Lung (tissue), 12 donors: ENCODE data around the gene CHN1. TPM values are rescaled to one million over a fixed set of nuclear protein-coding genes. Genes with fewer than 3 reads are reported as not detected.

Source experiments
- ATAC-seq: fragments of 200-7000 bp; cut with Tn5 transposase; one replicate; pipeline ENCODE4 v1.9.1; 2020; ENCODE audit warnings: moderate number of reproducible peaks; ENCODE audit not compliant: insufficient read depth, low FRiP score
- DNase-seq, 3 donors: peaks; one replicate each; pipeline ENCODE4 v3.0.0-alpha.2; 2013 to 2017
- H3K27ac ChIP-seq, 2 donors: one replicate each; pipeline ENCODE4 v1.5.1; 2013; ENCODE audit warnings: mild to moderate bottlenecking in 2 of 2, moderate library complexity in 2 of 2, control low read depth in 1 of 2, inconsistent platforms in 1 of 2, low read depth in 1 of 2, low read length in 1 of 2
- H3K27me3 ChIP-seq, 3 donors: one replicate each; pipeline ENCODE4 v1.5.1; 2013; ENCODE audit warnings: low read length in 2 of 3; ENCODE audit not compliant: control insufficient read depth in 3 of 3, insufficient read depth in 3 of 3
- H3K36me3 ChIP-seq, 4 donors: one replicate each; pipeline ENCODE4 v1.5.1; 2013; ENCODE audit warnings: low read length in 4 of 4, mild to moderate bottlenecking in 1 of 4, moderate library complexity in 1 of 4; ENCODE audit not compliant: control insufficient read depth in 4 of 4, insufficient read depth in 4 of 4
- H3K4me1 ChIP-seq, 5 donors: one replicate each; pipeline ENCODE4 v1.5.1; 2013; ENCODE audit warnings: low read length in 5 of 5, mild to moderate bottlenecking in 2 of 5, moderate library complexity in 1 of 5; ENCODE audit not compliant: control insufficient read depth in 5 of 5, insufficient read depth in 5 of 5
- H3K4me3 ChIP-seq: one replicate; pipeline ENCODE4 v1.5.1; 2013; ENCODE audit warnings: mild to moderate bottlenecking, control low read depth, moderate library complexity
- H3K9ac ChIP-seq, 2 donors: one replicate each; pipeline ENCODE4 v1.5.1; 2013; ENCODE audit warnings: low read length in 2 of 2, control low read depth in 1 of 2; ENCODE audit not compliant: insufficient read depth in 1 of 2
- H3K9me3 ChIP-seq, 4 donors: one replicate each; pipeline ENCODE4 v1.5.1; 2013; ENCODE audit warnings: low read length in 3 of 4, mild to moderate bottlenecking in 1 of 4, moderate library complexity in 1 of 4; ENCODE audit not compliant: control insufficient read depth in 4 of 4, insufficient read depth in 3 of 4
- WGBS, 2 donors: extraction: QIAGEN DNeasy Blood & Tissue Kit; methylation state at CpG; one replicate each; pipeline ENCODE4 v1.1.7; 2013; 5-methylcytosine and 5-hydroxymethylcytosine counted together
- polyA plus RNA-seq, 2 donors: library from polyadenylated mRNA; stranded (reverse); fragments of 200-250 nt; gene quantifications; one replicate each; pipeline ENCODE4 v1.2.1, GENCODE V29; 2013
- total RNA-seq, 2 donors: library from RNA; depleted of rRNA in 1 of 2; stranded (reverse); fragments of >200 nt in 1 of 2; gene quantifications; one replicate each; pipeline ENCODE4 v1.2.1, GENCODE V29; 2014 to 2021
- TF ChIP-seq, protein P1 (sequence below): IDR thresholded peaks from 2 replicates; pipeline ENCODE4 v1.5.1; 2012; ENCODE audit warnings: mild to moderate bottlenecking; ENCODE audit errors: control extremely low read depth, extremely low read depth
- donor health status: control.
- donor health status: control.
- donor health status: Bipolar disorder and iron deficiency.
- donor health status: healthy.
- donor health status: DM: yes; HTN: yes; CAD: no.

The CHN1 gene
- total and polyA plus RNA-seq, 4 donors, result 6.8 to 80.9 (median 14.5) TPM

DNA sequence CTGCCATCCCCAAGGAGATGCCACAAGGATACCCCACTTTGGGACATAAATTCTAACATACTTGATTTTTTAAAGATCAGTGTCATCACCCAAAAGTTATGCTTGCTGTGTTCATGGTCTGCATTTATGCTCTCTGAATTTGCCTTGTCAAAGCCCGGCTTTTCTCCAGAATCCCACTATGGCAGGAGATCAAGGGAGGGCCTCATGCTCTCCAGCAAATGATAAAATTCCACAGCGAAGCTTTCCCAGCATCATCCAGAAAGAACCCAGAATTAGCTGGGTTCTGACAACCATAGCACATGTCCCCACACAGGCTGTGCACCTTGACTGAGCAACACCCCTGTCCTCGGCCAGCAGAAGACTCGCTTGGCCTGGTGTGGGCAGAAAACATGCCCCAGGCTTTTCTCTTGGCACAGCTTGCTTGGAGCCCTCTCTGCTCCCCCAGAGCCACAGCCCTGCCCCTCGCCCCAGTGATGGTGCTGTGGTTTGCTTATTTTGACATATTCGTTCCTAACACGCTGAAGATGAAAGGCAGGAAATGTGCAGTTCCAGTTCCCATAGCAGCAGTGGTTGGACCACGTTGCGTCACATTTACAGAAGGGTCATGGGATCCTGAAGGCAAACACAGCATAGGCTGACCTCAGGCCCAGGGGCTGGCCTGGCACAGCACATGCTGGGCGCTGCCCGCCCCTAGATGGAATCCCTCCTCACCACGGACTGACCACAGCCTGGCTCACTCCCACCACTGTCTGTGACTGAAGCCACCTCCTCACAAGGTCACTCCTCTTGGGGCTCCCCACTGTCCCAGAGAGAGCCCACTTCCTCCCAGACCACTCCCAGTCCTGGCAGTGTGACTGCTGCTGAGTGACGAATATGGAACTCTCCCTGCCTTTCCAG is 226.8 kb downstream of the CHN1 start:
- H3K27me3 ChIP-seq, result no peaks in the 10 kb centered on the region
- 38 to 45% methylated on average over 13 of the region's 13 CpGs for WGBS, 2 donors
- no peak overlapping the region for H3K4me3 ChIP-seq
- H3K36me3 ChIP-seq, result no peaks in the 10 kb centered on the region
- ATAC-seq (peak; percentile 70), DNase-seq (peak; percentile 90 to 97 (median 96))
- peak overlapping the region in 1 of 2 donors; percentile 44 for H3K27ac ChIP-seq
- peaks cover 0 to 51% (median 26%) of the 10 kb centered on the region in 5 donors for H3K4me1 ChIP-seq
- TF ChIP-seq, protein P1, sequence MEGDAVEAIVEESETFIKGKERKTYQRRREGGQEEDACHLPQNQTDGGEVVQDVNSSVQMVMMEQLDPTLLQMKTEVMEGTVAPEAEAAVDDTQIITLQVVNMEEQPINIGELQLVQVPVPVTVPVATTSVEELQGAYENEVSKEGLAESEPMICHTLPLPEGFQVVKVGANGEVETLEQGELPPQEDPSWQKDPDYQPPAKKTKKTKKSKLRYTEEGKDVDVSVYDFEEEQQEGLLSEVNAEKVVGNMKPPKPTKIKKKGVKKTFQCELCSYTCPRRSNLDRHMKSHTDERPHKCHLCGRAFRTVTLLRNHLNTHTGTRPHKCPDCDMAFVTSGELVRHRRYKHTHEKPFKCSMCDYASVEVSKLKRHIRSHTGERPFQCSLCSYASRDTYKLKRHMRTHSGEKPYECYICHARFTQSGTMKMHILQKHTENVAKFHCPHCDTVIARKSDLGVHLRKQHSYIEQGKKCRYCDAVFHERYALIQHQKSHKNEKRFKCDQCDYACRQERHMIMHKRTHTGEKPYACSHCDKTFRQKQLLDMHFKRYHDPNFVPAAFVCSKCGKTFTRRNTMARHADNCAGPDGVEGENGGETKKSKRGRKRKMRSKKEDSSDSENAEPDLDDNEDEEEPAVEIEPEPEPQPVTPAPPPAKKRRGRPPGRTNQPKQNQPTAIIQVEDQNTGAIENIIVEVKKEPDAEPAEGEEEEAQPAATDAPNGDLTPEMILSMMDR, result no peak
- no peaks in the 10 kb centered on the region for H3K9me3 ChIP-seq
- H3K9ac ChIP-seq, result peak overlapping the region in 1 of 2 donors; percentile 30

DNA sequence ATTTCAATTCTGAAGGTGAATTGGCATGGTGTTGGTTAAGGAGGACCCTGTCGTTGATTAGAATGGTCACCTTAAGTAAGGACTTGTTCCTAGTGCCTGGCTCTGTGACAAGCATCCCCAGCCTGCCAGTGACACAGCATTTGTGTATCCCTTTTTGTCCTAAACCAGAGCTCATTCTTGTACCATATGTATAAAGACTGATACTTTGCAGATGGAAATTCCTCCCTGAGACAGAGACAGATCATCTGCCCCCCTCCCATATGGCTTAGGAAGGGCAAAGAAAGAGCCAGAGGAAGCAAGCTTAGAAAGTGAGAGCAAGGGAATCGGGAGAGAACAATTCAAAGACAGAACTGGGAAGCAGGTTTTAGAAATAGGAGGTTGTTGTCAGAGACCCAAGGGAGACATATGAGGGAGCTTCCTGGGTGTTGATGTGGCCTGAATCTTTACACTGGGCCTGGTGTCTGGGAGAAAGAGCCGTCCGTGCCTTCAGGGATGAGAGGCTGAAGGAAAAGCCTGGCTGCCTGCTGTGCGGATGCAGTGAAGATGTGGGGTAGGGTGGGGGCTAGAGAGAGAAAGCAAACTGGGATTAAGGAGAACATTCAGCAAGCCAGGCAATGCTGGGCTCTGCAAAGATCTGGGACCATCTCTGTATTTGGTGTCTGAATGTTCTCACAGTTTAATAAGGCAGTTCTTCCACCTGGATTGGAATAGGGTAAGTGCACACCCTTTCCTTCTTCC is 227.7 kb downstream of the CHN1 start:
- WGBS, 2 donors, result 71 to 85% methylated on average over 5 of the region's 5 CpGs
- Histone ChIP-seq H3K27ac (peak overlapping the region in 1 of 2 donors; percentile 7), H3K27me3 (no peaks in the 10 kb centered on the region), H3K9ac (peak overlapping the region in 1 of 2 donors; percentile 44), H3K9me3 (no peaks in the 10 kb centered on the region), H3K36me3 (no peaks in the 10 kb centered on the region), H3K4me1 (peaks cover 0 to 59% (median 31%) of the 10 kb centered on the region in 5 donors), H3K4me3 (no peak overlapping the region)
- DNase-seq, result no peak
- TF ChIP-seq, protein P1, result no peak
- ATAC-seq, result no peak

DNA sequence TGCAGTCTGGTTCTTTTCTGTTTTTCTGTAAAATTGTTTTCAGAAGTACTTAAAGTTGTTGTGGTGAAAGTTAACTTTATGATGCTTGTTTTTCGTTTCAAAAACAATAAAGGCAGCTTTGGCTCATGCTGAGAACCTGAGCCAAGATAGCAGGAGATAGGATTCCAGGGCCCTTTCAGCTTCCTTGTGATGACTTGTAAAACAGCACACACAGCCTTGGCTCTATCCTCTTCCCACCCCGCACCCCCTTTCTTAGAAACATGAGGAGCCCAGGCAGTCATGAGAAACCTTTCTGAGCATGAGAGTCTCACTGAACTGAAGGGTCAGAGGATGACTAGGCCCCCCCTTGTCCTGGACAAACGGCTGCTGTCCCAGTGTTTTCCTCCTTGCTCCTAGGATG is 228.5 kb downstream of the CHN1 start:
- TF ChIP-seq, protein P1, result no peak
- Histone ChIP-seq H3K36me3 (no peaks in the 10 kb centered on the region), H3K27me3 (no peaks in the 10 kb centered on the region), H3K9ac (no peak overlapping the region), H3K9me3 (no peaks in the 10 kb centered on the region), H3K4me3 (no peak overlapping the region), H3K27ac (no peak overlapping the region), H3K4me1 (peaks cover 0 to 61% (median 39%) of the 10 kb centered on the region in 5 donors)
- no peak for ATAC-seq
- WGBS, 2 donors, result 78 to 92% methylated on average over 3 of the region's 3 CpGs
- DNase-seq, result no peak
